GM12892 (cell line): ENCODE data around the gene MAT2A.

Experiments used
- DNase-seq: peaks from one replicate; pipeline ENCODE4 v3.0.0; 2011; ENCODE audit not compliant: insufficient read length
- FAIRE-seq: peaks from 2 replicates; lab custom pipeline; 2011; peaks lifted over from hg19 to GRCh38; lab: Jason Lieb, UNC
- POLR2A ChIP-seq: IDR thresholded peaks from 2 replicates; pipeline ENCODE4 v1.6.1; 2011; ENCODE audit warnings: low read depth, low read length, control low read depth
- POLR2AphosphoS5 ChIP-seq: IDR thresholded peaks from 2 replicates; pipeline ENCODE4 v1.6.1; 2011; ENCODE audit warnings: low read depth, low read length, control low read depth
- TAF1 ChIP-seq: IDR thresholded peaks from 2 replicates; pipeline ENCODE4 v1.6.1; 2011; ENCODE audit warnings: low read depth, mild to moderate bottlenecking, control low read depth, low read length, borderline replicate concordance

Gene MAT2A

DNA sequence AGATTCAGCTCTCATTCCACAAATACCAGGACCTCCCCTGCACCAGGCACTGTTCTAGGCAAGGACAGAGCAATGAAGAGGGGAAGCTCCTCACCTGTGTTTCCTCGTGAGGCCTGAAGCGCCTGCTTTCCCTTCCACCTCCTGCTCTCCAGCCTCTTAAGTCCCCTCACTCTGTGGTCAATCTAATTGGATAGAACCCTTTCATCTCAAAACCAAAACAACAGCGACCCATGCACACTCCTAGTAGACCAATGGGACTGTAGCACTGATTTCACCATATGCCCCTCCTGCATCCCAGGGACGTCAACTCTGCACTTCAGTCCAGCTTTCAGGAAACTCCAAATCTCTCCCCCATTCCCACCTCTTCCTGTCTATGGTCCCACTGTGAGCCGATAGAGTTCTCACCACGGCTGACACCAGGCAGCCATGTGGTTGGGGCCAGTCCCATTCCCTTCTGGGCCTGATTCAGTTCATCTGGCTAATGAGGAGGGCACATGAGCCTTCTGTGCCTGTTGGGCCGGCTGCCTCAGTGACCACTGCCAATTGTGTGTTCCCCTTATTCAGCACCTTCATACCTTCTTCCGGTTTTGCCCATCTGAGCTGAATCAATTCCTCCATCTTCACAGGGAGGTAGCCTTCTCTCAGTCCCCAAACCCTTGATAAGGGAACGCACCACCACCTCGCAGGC lies 33.3 kb upstream of the MAT2A start:
- no peak for TF ChIP-seq POLR2A
- no peak for TF ChIP-seq POLR2AphosphoS5
- TF ChIP-seq TAF1 = no peak
- FAIRE-seq = no peak

GRCh38 chr2:85506768-85507181 lies 32.2 kb upstream of the MAT2A start:
- DNase-seq (no peak), FAIRE-seq (no peak)
- no peak for TF ChIP-seq POLR2AphosphoS5
- no peak for TF ChIP-seq TAF1
- no peak for TF ChIP-seq POLR2A

More for the DNA sequence above, 33.3 kb upstream of the MAT2A start:
- DNase-seq = no peak

GRCh38 chr2:85511008-85511811 lies 27.8 kb upstream of the MAT2A start:
- FAIRE-seq (no peak), DNase-seq (no peak)
- TF ChIP-seq TAF1 = no peak
- no peak for TF ChIP-seq POLR2A
- TF ChIP-seq POLR2AphosphoS5 = no peak

- FAIRE-seq (no peak), DNase-seq (no peak)
- TF ChIP-seq TAF1 = no peak
- no peak for TF ChIP-seq POLR2A
- TF ChIP-seq POLR2AphosphoS5 = no peak
Measured at GRCh38 chr2:85514323-85514722, 24.6 kb upstream of the MAT2A start.

GRCh38 chr2:85516653-85517389 lies 22.1 kb upstream of the MAT2A start:
- FAIRE-seq (no peak), DNase-seq (no peak)
- TF ChIP-seq TAF1 (no peak), POLR2A (no peak), POLR2AphosphoS5 (no peak)

- FAIRE-seq = no peak
- DNase-seq = no peak
- TF ChIP-seq POLR2AphosphoS5 = no peak
- TF ChIP-seq TAF1 = no peak
- TF ChIP-seq POLR2A = no peak
Measured at GRCh38 chr2:85522090-85522647, 16.8 kb upstream of the MAT2A start.

DNA sequence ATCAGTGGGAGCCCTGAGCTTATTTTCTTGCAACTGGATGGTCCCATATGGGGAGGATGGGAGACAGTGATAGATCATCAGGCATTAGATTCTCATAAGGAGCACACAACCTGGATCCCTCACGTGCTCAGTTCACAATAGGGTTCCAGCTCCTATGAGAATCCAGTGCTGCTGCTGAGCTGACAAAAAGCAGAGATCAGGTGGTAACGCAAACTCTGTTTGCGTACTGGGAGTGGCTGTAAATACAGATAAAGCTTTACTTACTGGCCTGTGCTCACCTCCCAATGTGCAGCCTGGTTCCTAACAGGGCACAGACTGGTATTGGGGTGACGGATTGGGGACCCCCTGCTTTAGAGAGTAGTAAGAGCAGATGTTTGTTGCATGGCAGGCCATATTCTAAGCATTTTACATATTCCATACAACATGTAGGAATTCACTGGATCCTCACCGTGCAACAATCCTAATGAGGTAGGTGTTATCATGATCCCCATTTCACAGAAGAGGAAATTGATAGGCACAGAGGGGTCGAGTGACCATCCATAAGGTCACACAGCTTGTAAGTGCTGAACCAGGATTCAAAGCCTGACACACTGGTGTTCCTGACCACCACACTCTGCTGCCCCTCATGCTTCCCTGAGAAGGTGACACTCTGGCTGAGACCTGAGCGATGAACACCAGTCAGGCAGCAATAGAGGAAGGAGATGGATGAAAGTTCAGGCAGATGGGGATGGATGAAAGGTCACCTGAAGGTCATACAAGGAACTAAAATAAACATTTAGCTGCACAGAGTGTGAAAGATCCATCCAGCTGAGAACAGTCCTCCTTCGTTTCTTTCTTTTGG lies 15.7 kb upstream of the MAT2A start:
- no peak for FAIRE-seq
- TF ChIP-seq POLR2AphosphoS5 (no peak), POLR2A (no peak), TAF1 (no peak)

DNA sequence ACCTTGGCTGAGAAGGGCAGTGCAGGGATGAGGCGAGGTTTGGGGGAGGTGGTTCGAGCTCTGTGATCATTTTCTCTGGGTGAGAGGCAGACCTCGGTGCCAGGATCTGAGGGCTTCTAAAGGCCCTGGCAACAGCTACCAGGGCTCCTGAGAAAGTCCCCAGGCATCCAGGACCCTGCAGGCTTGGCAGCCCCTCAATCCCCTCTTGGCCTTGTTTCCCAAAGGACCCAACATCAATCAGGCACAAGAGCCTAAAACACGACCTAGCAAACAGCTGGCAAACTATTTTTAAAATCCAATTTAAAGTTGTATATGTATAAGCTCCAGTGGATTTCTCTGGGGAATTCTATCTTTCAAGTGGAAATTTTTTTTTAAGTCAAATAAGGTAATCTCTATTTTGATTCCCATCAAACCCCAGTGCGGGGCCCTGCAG lies 15.0 kb upstream of the MAT2A start:
- FAIRE-seq = no peak
- DNase-seq = no peak
- TF ChIP-seq POLR2A (no peak), TAF1 (no peak), POLR2AphosphoS5 (no peak)

More for the DNA sequence above, 15.7 kb upstream of the MAT2A start:
- DNase-seq = no peak

GRCh38 chr2:85524336-85524908 lies 14.5 kb upstream of the MAT2A start:
- TF ChIP-seq POLR2A (no peak), POLR2AphosphoS5 (no peak), TAF1 (no peak)
- FAIRE-seq = no peak
- DNase-seq = no peak

- DNase-seq (no peak), FAIRE-seq (no peak)
- no peak for TF ChIP-seq POLR2A
Measured at GRCh38 chr2:85525029-85525428, 13.9 kb upstream of the MAT2A start.
